CD4-positive, alpha-beta T cell treated with Interleukin-15 for 4 hours (primary cell): ENCODE measurements around the gene SASH1.
A peak's percentile ranks its signal among the peaks of the same experiment; 100 is the strongest.
"Not testable (repeated sequence)": the region's sequence is repeated elsewhere in the genome, so short reads cannot be mapped to it uniquely, and the experiment has no call there.

ENCODE experiments used
- DNase-seq: peaks from one replicate; pipeline ENCODE4 v3.0.0-alpha.2; 2020; ENCODE audit warnings: low spot score

SASH1 gene

DNA sequence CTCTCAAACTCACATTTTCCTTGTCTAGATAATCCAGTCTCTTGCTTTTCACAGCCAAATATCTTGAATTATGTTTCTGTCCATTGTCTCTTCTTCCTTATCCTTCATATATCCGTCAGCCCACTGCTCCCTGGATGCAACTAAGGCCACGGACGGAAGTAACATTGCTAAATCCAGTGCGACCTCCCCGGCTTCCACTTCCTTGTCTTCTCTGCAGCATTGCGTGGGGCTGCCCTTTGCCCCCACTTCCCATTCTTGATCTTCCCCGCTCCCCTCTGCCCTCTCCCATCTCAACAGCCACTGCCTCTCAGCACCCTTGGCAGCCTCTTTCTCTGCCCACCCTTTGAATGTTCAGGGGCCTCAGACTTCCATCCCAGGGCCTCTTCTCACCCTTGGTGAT, 213.8 kb downstream of the SASH1 start:
- no peak for DNase-seq

DNA sequence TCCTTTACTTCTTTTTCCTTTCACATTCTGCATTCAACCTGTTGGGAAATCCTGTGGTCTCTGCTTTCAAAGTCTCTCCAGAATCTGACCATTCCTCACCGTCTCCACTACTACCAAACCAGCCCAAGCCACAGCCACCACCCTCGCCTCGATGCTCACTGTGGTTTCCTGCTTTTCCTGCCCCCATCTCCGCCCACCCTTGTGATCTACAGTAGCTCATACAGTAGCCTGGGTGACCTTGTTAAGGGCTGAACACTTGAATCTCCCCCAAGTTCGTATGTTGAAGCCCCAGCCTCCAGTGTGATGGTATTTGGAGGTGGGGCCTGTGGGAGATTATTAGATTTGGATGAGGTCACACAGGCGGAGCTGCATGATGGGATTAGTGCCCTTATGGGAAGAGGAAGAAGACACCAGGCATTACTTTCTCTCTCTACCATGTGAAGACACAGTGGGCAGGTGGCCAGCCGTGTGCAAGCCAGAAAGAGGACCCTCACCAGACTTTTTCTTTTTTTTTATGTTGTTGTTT, 215.2 kb downstream of the SASH1 start:
- DNase-seq = peak; percentile 8

DNA sequence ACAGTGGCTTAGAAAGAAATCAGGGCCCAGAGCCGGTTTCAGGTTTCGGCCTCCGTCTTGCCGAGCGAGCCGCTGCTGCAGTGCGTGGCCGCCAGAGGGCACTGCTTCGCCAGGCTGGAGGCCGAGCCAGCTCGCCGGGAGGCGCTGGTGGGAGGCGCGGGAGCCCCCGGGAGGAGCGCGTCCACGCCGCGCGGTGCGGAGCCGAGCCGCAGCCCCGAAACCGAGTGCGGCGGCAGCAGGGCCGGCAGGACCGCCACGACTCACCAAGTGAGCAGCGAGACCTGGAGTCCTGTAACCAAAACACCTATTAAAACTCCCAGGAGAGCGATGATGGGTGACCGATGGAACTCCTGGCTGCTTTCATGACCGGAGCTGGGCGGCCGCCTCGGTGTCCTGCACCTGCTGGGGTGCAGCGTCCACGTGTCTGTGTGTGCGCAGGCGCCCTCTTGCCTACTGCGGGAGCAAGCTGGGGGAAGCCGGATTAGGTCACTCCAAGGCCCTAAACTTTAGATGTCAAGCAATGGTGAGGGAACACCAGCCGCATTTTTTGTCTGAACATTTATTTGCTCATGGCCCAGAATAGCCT, 217.3 kb downstream of the SASH1 start:
- DNase-seq = peak; percentile 66

DNA sequence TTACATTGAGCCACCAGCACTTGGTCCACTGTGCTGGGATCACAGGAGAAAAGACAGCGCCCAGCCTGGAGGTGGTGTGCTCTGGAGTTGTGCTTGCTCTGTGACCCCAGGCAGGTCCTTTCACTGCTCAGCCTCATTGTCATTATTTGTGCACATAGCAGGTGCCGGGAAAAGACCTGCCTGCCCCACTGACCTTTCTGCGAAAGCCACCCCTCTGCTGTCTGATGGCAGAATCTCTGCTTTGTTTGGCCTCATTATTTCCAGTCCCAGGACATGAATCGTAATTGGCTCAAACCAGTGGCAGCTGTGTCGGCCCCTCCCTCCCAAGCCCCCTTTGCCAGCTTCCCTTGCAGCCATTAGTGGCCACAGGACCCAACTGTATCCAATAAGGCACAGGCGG, 219.0 kb downstream of the SASH1 start:
- no peak for DNase-seq

DNA sequence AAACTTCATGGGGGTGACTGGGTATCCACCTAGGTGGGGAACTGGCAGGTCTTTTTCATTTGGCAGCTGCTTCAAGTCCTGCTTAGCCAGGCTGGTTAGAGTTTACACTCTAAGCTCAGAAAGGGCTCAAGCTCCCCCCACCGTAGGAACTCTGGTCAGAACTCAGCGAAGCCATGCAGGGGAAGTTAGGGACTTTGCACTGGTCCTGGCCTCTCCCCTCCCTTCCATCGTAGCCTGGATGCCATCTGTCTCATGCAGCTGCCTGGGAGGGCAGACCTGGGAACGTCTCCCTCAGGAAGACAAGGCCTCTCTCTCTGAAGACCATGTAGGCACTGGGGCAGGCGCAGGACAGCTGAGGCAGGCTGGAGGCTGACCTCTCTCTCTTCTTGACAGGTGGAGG, 220.4 kb downstream of the SASH1 start:
- no peak for DNase-seq

DNA sequence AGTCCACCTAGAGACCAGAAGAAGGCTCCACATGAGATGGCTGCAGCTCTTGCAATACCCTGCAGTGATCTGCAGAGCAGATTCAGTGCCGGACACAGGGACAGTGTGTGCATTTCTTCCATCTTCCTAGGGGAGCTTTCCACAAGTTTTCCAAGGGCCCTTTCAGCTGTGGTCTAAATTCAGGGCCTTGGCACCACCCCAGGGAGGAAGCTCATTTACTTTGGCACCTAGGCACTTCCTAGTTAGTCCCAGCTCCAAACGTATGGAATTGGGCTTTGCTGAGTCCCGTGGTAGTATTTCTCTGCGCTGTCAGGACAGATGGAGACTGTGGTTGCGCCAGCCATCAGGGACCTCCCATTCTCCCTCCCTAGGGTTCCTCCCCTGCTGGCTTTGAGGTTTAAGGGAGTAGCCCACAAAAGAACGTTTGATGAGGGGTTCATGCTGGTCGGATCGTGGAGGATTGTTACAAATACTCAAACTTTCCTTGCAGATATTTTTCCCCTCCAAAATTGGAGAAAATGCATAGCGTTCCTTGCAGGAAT, 221.9 kb downstream of the SASH1 start:
- DNase-seq = no peak

DNA sequence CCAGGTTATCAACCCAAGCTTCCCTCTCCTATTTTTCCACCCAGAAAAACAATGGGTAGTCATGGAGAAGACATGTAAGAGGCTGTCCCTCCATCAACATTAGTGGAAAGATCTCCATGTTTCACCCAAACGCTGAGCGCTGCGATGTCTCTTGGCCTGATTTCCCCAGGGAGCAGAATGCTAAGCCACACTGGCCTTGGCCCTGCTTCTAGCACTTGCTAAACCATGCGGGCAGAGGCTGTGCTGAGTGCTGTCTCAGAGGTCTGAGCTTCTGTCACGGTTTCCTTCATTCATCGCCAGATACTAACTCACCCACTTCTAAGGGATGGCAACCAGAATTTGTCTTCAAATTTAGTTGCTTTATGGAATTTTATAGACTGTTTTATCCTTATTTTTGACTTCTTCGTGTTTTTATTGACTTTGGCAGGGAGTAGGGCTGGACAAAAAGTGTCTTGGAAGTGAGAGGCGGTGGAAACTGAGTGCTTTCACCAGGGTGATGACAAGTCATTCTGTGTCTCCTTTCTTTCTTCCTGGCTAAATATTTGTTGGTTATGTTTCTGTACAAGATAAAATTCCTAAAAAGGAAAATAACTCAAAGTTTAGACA, 222.8 kb downstream of the SASH1 start:
- no peak for DNase-seq

DNA sequence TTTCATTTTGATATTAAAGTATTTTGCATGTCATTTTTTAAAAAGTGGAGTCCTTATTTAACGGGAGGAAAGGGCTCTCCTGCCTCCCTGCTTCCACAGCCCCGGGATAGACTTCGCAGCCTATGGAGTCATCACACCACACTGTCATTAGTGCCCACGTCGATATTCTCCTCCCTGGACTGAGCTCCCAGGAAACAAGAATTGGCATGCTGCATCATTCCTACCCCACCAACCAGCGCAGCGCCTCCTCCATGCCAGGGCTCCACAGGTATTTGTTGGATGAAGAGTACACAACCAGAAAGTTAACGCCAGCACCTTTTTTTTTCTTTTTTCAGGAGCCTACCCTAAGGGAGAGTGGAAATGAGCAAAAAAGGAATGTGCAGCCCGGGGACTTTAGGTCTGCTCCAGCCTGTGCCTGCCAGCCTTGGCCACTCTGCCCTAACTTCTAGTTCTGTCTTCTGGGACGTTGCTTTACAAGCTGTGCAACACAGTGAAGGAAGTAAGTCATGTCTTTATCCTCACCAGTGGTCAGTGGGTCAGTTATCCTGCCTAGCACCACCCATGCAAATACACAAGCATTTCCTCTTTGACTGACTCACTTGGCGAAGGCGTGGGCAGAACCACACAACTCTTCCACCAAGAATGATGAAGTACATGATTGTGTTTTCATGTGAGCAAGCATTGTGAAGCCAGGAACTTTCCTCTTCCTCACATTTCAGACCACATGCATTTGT, 223.5 kb downstream of the SASH1 start:
- DNase-seq = no peak

DNA sequence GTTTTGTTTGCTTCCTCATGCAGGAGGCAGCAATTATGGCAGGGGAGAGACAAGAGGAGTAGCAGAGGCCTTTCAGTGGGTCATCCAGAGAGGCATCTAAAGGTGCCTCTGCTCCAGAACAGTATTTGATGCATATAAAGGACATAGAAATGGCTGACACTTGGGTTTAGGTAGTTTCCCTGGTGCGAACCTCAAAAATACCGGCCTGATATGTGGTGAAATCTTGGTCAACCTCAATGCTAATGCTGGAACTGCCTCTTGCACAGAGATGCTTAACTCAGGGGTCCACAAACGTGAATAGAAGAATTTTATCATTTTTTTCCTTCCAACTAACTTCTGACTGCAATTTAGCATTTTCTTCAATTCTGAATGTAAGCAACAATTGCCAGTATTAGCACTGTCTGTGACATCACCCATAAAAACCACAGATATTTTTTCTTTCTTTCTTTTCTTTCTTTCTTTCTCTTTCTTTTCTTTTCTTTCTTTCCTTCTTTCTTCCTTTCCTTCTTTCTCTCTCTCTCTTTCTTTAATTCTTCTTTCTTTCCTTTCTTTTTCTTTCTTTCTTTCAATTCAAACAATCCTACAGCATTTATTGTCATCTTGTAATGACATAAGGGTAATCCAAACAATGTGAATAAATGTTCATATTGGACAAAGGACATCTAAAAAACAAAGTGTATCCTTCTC, 224.2 kb downstream of the SASH1 start:
- no peak for DNase-seq

DNA sequence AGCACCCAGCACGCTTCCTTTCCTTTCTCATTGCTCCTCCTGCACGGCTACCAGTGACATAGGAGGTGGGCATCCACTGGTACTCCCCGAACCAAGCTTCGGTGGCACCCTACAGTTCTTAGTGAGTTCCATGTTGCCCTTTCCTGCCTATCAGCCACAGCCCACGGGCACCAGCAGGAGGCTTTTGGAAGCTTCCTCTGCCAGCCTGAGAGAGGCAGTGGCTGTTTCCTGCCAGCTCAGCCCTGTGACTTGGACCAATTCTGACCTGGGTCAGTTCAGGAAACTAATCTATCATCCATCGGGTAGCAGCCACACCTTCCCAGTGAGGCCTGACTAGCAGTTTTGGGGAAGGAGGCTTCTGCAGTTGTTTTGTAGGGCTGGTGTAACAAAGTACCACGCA, 227.8 kb downstream of the SASH1 start:
- no peak for DNase-seq

DNA sequence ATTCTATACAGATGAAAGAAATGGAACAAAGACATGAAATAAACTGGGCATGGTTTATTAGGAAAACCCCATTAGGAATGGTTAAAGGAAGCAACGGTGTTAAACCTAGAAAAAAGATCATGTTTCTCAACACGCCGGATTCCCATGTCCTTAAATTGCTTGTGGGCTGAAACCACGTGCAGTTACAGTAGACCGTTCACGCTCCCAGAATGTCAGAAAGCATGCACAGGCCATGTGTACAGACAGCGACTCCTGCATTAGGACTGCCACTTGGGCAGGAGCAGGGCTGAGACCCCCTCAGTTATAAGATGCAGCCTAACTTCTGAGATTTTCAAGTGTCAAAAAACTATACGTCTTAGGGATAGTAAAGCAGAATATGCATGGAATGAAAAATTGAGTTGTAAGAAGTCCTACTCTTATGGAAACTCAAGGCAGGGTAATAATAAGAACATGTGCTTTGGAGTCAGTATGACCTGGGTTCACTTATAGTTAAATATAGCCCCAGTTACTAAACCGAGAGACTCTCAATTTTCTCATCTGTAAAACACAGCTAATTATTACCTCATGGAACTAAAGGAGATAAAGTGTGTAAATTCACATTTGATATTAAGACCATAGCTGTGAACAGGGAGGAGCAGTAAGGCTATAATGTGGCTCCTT, 230.2 kb downstream of the SASH1 start:
- DNase-seq = no peak

DNA sequence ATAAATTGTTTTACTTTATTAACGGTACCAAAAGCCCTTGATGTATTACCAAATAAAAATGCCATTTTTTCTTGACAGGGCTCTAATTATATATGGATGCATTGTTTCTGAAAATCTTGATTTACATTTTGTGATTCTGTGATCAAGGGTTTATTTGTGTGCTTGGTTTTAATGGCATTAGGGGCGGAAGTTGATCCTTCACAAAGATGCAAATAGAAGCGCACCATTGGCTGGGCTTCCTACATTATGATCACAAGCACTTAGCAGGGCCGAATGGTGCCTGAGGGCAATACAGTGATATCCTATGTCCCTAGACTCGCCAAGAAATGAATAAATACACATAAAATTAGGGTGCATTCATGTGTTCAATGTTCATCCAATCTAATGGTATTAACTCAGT, 231.3 kb downstream of the SASH1 start:
- no peak for DNase-seq

DNA sequence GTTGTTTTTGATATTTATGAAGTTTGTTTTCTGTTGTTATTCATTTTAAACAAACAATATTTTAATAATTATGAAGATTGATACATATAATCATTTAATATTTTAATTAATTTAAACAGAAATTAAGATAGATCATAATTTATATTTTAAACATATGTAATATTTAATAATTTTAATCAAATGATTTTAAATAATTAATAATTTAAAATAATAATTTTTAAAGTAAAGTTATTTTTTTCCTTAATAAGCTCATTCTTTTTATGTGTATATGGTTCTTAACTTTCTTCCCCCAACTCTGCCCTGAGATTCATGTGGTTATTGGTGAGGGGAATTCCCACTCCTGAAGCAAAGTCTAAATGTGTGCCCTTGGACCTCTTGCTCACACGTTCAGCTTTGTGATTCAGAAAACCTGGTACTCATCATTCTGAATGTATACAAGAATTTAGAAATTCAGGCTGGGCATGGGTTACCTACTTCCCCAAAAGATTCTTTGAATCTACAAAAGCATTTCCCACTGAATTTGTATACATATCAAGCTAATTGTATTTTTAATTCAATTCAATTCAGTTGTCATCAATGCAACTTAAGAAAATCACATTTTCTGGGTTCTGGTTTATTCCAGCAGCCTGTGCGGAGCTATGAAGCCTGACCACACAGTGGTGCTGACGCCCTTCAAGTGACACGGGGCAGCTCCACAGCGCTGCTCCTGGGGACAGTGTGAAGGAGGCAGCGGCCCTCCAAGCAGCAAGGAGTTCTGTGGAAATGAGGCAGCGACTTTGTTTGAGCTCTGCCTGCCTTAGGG, 235.2 kb downstream of the SASH1 start:
- DNase-seq = peak; percentile 34

DNA sequence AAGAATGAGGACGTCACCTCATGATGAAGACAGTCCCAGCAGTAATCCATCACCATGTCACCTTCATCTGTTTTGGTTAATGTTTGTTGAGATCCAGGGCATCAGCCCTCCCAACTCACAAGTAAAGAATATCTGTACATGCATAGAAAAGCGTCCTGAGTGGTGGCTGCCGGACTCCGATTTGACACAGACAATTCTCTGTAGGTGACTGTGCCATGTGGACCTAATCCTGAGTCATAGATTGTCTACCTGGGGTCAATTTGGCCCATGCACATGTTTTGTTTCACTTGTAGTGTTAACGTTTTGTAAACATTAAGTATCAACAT, 235.8 kb downstream of the SASH1 start:
- DNase-seq = no peak

DNA sequence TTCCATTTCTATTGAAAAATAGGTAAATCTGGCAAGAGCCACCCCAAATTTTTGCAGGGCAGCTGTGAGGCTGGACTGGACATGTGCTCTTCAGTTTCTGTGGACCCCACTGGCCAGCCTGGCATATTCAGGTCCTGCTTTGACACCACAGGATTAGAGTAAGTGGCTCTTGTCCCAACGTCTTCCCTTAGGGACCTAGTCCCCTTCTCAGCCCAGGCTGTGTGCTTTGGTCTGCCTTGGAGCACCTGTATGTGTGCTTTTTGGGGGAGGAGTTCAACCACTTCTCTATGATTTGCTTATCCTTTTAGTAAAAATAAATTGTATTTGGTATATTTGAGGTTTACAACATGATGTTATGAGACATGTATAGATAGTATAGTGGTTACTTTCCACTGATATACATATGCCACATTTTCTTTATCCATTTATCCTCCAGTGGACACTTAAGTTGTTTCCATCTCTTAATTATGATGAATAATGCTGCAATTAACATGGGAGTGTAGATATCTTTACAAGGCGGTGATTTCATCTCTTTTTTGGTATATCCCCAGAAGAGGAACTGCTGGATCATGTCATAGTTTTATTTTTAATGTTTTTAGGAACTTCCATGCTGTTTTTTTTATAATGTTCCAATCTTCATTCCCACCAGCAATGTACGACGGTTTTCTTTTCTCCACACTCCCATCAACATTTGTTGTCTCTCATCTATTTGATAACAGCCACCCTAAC, 236.4 kb downstream of the SASH1 start:
- DNase-seq = no peak

DNA sequence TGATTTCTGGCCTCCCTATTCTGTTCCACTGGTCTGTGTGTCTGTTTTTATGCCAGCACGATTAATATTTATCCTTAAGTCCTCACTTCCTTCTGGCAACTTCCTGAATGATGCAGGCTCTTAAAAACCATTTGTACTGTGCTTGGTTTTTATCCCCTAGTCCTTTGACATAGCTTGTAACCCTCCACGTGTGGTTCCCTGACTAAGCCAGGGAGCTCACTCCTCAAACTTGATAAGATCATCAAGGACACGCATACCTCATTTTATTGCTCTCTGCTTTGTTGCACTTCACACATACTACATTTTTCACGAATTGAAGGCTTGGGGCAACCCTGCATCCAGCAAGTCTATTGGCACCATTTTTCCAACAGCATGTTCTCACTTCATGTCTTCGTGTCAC, 237.8 kb downstream of the SASH1 start:
- no peak for DNase-seq

DNA sequence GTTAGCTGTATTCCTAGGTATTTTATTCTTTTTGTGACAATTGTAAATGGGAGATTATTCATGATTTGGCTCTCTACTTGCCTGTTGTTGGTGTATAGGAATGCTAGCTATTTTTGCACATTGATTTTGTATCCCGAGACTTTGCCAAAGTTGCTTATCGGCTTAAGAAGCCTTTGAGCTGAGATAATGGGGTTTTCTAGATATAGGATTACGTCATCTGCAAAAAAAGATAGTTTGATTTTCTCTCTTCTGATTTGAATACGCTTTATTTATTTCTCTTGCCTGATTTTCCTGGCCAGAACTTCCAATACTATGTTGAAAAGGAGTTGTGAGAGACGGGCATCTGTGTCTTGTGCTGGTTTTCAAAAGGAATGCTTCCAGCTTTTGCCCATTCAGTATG, 241.0 kb downstream of the SASH1 start:
- no peak for DNase-seq

DNA sequence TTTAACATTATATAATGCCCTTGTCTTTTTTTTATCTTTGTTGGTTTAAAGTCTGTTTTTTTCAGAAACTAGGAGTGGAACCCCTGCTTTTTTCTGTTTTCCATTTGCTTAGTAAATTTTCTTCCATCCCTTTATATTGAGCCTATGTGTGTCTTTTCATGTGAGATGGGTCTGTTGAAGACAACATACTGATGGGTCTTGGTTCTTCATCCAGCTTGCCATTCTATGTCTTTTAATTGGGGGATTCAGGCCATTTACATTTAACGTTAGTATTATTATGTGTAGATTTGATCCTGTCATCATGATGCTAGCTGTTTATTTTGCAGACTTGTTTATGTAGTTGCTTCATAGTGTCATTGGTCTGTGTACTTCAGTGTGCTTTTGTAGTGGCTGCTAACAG, 243.0 kb downstream of the SASH1 start:
- not testable (repeated sequence) for DNase-seq

DNA sequence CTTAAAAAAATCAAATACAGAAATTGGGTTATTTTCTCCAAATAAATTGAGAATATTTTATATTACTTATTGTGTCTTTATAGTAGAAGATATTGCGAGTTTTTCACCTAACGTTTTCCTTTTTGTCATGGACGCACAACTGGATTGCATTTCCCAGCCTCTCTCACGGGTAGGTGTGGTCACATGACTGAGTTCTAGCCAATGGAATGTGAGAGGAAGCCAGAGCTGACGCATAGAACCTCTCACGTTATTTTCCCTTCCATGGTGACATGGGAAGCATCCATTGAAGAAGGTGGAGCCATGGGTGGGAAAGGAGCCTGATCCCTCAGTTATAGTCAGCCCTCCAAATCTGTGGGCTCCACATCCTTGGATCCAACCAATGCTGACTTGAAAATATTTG, 248.2 kb downstream of the SASH1 start:
- no peak for DNase-seq

DNA sequence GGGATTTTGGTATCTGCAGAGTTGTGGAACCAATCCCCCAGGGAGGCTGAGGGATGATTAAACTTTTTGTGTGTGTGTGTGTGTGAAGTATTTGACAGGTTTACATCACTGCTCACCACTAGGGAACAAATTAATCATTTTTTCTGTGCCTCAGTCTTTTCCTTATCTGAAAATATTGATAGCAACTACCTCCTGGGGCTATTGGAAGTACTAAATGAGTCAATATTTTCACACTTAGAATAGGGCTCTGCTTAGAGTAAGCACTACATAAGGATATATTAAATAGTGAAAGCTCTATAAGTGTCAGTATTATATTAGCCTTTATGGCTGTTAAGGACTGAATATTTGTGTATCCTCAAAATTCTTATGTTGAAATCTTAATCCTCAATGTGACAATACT, 249.0 kb downstream of the SASH1 start:
- DNase-seq = no peak
